AG10803 (cell line): Measurements from ENCODE around the gene VGLL2.

ENCODE experiments used
- DNase-seq: peaks from one replicate; pipeline ENCODE4 v3.0.0; 2010; ENCODE audit warnings: low read depth
- H3K4me3 ChIP-seq: 2 replicates; pipeline ENCODE4 v1.5.1; 2011; ENCODE audit warnings: mild to moderate bottlenecking, low read length, control low read depth
- TF ChIP-seq, protein P1 (sequence below): conservative IDR thresholded peaks from 2 replicates; pipeline ENCODE4 v1.5.1; 2011; ENCODE audit warnings: mild to moderate bottlenecking, low read length, control low read depth, inconsistent platforms

Gene VGLL2

GRCh38 chr6:117265410-117266256, at the start of gene VGLL2:
Gene VGLL2 (plus strand): TSS chr6:117265558. CDS start chr6:117265764, 206 bp downstream.
- peak within 1 kb of the TSS; percentile 50 for H3K4me3 ChIP-seq
- peak; percentile 35 for DNase-seq
- TF ChIP-seq, protein P1, sequence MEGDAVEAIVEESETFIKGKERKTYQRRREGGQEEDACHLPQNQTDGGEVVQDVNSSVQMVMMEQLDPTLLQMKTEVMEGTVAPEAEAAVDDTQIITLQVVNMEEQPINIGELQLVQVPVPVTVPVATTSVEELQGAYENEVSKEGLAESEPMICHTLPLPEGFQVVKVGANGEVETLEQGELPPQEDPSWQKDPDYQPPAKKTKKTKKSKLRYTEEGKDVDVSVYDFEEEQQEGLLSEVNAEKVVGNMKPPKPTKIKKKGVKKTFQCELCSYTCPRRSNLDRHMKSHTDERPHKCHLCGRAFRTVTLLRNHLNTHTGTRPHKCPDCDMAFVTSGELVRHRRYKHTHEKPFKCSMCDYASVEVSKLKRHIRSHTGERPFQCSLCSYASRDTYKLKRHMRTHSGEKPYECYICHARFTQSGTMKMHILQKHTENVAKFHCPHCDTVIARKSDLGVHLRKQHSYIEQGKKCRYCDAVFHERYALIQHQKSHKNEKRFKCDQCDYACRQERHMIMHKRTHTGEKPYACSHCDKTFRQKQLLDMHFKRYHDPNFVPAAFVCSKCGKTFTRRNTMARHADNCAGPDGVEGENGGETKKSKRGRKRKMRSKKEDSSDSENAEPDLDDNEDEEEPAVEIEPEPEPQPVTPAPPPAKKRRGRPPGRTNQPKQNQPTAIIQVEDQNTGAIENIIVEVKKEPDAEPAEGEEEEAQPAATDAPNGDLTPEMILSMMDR = 0 out of 2 replicates have a peak, but pooled peaks have one; percentile 14

DNA sequence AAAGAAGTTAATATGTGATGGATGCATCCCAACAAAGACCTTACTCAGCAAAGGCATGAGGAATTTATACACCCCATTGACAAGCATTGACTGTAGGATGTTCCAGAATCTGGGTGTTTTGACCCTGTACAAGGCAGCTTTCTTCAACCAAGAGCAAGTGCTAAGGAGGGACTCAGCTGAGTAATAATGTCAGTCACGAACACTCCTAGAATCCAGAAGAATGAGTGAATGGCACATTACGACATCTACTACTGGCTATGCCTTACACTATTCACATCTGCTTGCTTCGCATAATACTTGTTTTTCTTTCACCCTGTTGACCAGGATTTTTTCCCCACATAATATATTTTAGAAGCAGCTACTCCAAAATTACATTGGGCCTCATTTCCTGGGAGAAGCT, 42.5 kb upstream of the VGLL2 start:
- TF ChIP-seq, protein P1 = no peak
- no peak overlapping the region for H3K4me3 ChIP-seq

GRCh38 chr6:117226778-117227177, 38.6 kb upstream of the VGLL2 start:
- no peak overlapping the region for H3K4me3 ChIP-seq
- TF ChIP-seq, protein P1 = no peak
- DNase-seq = no peak

More for the DNA sequence above, 42.5 kb upstream of the VGLL2 start:
- no peak for DNase-seq

- TF ChIP-seq, protein P1 = no peak
- no peak overlapping the region for H3K4me3 ChIP-seq
- DNase-seq = no peak
Observed at GRCh38 chr6:117227245-117227962, 38.0 kb upstream of the VGLL2 start.

- H3K4me3 ChIP-seq = no peak overlapping the region
- TF ChIP-seq, protein P1 = no peak
- DNase-seq = no peak
Observed at GRCh38 chr6:117228202-117228601, 37.2 kb upstream of the VGLL2 start.

DNA sequence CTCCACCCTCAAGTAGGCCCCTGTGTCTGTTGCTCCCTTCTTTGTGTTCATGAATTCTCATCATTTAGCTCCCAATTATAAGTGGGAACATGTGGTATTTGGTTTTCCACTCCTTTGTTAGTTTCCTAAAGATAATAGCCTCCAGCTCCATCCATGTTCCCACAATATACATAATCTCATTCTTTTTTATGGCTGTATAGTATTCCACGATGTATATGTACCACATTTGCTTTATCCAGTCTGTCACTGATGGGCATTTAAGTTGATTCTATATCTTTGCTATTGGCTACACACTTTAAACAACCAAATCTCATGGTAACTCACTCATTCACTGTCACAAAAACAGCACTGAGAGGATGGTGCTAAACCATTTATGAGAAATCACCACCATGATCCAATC, 35.5 kb upstream of the VGLL2 start:
- H3K4me3 ChIP-seq = no peak overlapping the region
- DNase-seq = no peak
- TF ChIP-seq, protein P1 = no peak
